Glutamatergic neuron (in vitro differentiated cells): ENCODE data around the gene FBXO3. TPM values are rescaled to one million over a fixed set of nuclear protein-coding genes. Genes with fewer than 3 reads are reported as not detected.

Experiments
- DNase-seq: peaks from one replicate; pipeline ENCODE4 v3.0.0; 2022
- H3K27ac Mint-ChIP-seq: one replicate; pipeline ENCODE4 v1.8.0; 2020; ENCODE audit warnings: mild to moderate bottlenecking, mixed read lengths, inconsistent platforms; ENCODE audit not compliant: unreplicated experiment
- H3K27me3 Mint-ChIP-seq: one replicate; pipeline ENCODE4 v1.8.0; 2020; ENCODE audit warnings: mild to moderate bottlenecking, moderate library complexity, mixed read lengths, inconsistent platforms; ENCODE audit not compliant: unreplicated experiment
- H3K36me3 Mint-ChIP-seq: one replicate; pipeline ENCODE4 v1.8.0; 2020; ENCODE audit warnings: mild to moderate bottlenecking, mixed read lengths, inconsistent platforms; ENCODE audit not compliant: unreplicated experiment
- H3K4me1 Mint-ChIP-seq: one replicate; pipeline ENCODE4 v1.8.0; 2020; ENCODE audit warnings: mild to moderate bottlenecking, low read depth, mixed read lengths, inconsistent platforms; ENCODE audit not compliant: unreplicated experiment
- H3K4me3 Mint-ChIP-seq: one replicate; pipeline ENCODE4 v1.8.0; 2020; ENCODE audit warnings: mild to moderate bottlenecking, mixed read lengths, inconsistent platforms; ENCODE audit not compliant: unreplicated experiment
- H3K9me3 Mint-ChIP-seq: one replicate; pipeline ENCODE4 v1.8.0; 2020; ENCODE audit warnings: mild to moderate bottlenecking, moderate library complexity, mixed read lengths, inconsistent platforms; ENCODE audit not compliant: unreplicated experiment
- total RNA-seq: library from RNA; stranded (reverse); fragmentation: NEBNext Ultra II Directional; extraction: Animal tissue kit (Norgen Biotek cat#: 25700); gene quantifications from one replicate; pipeline ENCODE4 v1.2.1, GENCODE V29; 2021; ENCODE audit not compliant: unreplicated experiment
- TF ChIP-seq, protein P1 (sequence below): fragments of 200-600 bp; sonication (generic); IDR thresholded peaks from one replicate; pipeline ENCODE4 v1.5.0; 2021; ENCODE audit not compliant: partially characterized antibody, unreplicated experiment

FBXO3 gene
- total RNA-seq, 1 donor from 2014 or later: 30.5 TPM

DNA sequence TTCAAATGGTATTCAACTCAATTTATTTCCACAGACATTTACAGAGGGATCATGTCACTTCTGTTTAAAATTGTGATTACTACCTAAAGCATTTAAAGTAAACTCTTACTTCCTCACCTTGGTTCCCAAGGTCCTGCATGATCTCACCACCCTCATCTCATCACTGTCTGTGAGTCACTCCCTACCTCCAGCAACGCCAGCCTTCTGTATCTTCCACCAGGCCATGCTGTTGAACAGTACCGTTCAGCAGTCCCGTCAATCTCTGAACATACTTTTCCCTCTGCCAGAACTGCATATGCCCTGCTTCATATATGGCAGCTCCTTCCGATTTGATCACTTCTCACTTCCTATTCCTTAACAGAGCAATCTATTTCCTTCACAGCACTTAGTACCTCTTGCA lies 2.0 kb downstream of the FBXO3 start:
- TF ChIP-seq, protein P1, sequence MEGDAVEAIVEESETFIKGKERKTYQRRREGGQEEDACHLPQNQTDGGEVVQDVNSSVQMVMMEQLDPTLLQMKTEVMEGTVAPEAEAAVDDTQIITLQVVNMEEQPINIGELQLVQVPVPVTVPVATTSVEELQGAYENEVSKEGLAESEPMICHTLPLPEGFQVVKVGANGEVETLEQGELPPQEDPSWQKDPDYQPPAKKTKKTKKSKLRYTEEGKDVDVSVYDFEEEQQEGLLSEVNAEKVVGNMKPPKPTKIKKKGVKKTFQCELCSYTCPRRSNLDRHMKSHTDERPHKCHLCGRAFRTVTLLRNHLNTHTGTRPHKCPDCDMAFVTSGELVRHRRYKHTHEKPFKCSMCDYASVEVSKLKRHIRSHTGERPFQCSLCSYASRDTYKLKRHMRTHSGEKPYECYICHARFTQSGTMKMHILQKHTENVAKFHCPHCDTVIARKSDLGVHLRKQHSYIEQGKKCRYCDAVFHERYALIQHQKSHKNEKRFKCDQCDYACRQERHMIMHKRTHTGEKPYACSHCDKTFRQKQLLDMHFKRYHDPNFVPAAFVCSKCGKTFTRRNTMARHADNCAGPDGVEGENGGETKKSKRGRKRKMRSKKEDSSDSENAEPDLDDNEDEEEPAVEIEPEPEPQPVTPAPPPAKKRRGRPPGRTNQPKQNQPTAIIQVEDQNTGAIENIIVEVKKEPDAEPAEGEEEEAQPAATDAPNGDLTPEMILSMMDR: no peak
- DNase-seq: no peak
- peaks cover 2% of the 10 kb centered on the region for H3K9me3 Mint-ChIP-seq
- peaks cover 2% of the 10 kb centered on the region for H3K4me1 Mint-ChIP-seq
- no peak overlapping the region for H3K4me3 Mint-ChIP-seq
- peaks cover 4% of the 10 kb centered on the region for H3K27me3 Mint-ChIP-seq
- H3K27ac Mint-ChIP-seq: no peak overlapping the region
- H3K36me3 Mint-ChIP-seq: no peaks in the 10 kb centered on the region

DNA sequence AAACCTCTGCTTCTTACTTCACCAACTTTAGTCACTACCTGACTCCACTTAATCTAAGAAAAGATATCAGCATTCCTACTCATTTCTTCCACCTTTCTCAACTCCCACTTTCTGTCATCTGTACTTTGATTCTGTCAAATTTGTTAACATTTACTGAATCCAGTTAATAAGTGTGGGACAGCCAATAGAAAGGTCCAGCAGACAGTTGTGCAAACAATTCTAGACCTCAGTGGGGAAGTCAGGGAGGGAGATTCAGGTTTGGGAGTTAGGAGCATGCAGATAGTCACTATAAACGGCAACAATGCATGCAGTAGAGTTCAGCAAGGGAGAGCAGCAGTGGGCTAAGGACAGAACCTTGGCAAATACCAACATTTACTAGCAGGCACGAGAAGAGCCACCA lies 4.1 kb downstream of the FBXO3 start:
- H3K27ac Mint-ChIP-seq: no peak overlapping the region
- H3K4me1 Mint-ChIP-seq: peaks cover 6% of the 10 kb centered on the region
- peaks cover 4% of the 10 kb centered on the region for H3K27me3 Mint-ChIP-seq
- H3K9me3 Mint-ChIP-seq: peaks cover 2% of the 10 kb centered on the region
- no peak overlapping the region for H3K4me3 Mint-ChIP-seq
- no peak for DNase-seq
- no peaks in the 10 kb centered on the region for H3K36me3 Mint-ChIP-seq
- TF ChIP-seq, protein P1: no peak

DNA sequence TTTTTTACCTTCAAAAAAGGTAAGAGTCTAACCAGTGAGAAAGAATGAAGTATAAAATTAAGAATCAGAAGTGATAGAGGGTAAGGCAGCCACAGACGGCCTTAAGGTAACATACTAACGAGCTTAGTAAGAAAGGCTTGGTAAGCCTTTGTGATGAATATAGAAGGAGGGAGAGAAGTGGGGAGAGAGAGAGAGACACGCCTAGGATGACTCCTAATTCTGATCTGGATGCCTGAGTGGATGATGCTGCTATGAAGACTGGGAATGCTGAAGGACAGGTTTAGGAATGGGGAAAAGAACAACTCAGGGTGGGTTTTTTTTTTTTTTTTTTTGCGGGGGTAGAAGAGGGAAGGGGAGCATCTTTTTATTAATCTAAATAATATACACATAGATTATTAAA lies 4.8 kb downstream of the FBXO3 start:
- Mint-ChIP-seq H3K9me3 (peaks cover under 1% of the 10 kb centered on the region), H3K27me3 (peaks cover under 1% of the 10 kb centered on the region), H3K4me1 (peaks cover 6% of the 10 kb centered on the region), H3K4me3 (no peak overlapping the region), H3K27ac (no peak overlapping the region), H3K36me3 (no peaks in the 10 kb centered on the region)
- DNase-seq: no peak
- TF ChIP-seq, protein P1: no peak

DNA sequence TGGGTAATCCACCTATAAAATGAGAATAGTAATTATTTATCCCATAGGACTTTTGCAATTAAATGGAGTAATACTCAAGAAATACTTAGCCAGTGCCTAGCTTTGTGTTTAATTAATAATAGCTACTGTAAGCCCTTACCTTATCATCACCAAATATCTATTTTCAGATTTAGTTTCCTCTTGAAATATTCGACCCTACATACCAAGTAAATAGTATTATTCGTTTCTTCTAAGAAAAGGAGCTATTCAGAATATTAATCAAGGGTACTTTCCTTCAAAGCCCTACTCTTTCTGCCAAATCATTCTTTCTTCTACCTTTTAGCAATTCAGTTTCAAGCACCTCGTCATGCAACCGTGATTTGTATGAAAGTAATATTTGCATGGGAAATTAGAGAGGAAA lies 6.7 kb downstream of the FBXO3 start:
- Mint-ChIP-seq H3K27ac (no peak overlapping the region), H3K9me3 (no peaks in the 10 kb centered on the region), H3K4me1 (peaks cover 6% of the 10 kb centered on the region), H3K27me3 (no peaks in the 10 kb centered on the region), H3K4me3 (no peak overlapping the region), H3K36me3 (peaks cover 5% of the 10 kb centered on the region)
- TF ChIP-seq, protein P1: no peak
- no peak for DNase-seq

DNA sequence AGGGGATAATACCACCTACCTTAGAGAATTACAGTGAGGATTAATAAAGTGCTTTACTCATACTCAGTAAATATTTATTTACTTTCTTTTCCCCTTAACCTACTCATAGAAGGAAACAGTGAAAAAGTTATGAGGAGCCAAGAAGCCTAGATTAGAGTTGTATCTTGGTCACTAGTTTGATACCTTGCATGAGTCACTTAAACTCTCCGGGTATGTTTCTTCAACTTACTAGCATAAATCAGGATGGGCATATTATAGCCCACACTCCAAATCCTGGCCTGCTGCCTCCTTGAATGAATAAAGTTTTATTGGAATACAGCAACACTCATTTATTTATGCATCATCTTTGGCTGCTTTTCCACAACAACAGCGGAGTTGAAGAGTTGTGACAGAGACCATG lies 8.2 kb downstream of the FBXO3 start:
- DNase-seq: no peak
- no peaks in the 10 kb centered on the region for H3K9me3 Mint-ChIP-seq
- no peak overlapping the region for H3K27ac Mint-ChIP-seq
- peaks cover 6% of the 10 kb centered on the region for H3K4me1 Mint-ChIP-seq
- H3K36me3 Mint-ChIP-seq: peaks cover 5% of the 10 kb centered on the region
- TF ChIP-seq, protein P1: no peak
- H3K4me3 Mint-ChIP-seq: no peak overlapping the region
- H3K27me3 Mint-ChIP-seq: no peaks in the 10 kb centered on the region
